Measurements from ENCODE around the gene KLK12.
"Not testable (repeated sequence)": the region's sequence is repeated elsewhere in the genome, so short reads cannot be mapped to it uniquely, and the experiment has no call there.

Gene KLK12

DNA sequence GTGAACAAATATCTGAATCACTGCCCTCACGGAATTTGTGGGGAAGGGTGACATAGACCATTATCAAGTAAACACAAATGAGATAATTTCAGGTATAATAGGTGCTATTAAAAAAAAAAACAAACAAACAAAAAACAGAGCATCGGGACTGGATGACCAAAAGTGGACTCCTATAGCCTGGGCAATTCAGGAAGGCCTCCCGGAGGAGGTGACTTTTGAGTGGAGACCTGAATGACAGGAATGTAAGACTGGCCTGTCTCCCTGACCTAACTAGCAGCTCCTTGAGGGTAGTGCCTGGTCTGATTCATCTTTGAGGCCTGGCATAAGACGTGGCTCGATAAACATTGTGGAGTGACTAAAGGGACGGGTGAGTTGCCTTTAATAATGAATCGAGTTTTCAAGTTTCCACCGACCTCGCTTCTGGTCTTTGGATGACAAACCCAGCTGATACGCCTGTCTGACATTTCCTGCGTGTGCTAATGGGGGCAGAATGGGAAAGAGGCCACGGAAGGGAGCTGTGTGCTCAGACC, 22.1 kb downstream of the KLK12 start:
- DNase-seq, result no peak

GRCh38 chr19:51010066-51010795, 24.6 kb downstream of the KLK12 start:
- DNase-seq, result no peak

- no peak for DNase-seq
Measured at GRCh38 chr19:51009061-51009891, 25.5 kb downstream of the KLK12 start.

- DNase-seq, result no peak
Measured at GRCh38 chr19:51007488-51007887, 27.3 kb downstream of the KLK12 start.

DNA sequence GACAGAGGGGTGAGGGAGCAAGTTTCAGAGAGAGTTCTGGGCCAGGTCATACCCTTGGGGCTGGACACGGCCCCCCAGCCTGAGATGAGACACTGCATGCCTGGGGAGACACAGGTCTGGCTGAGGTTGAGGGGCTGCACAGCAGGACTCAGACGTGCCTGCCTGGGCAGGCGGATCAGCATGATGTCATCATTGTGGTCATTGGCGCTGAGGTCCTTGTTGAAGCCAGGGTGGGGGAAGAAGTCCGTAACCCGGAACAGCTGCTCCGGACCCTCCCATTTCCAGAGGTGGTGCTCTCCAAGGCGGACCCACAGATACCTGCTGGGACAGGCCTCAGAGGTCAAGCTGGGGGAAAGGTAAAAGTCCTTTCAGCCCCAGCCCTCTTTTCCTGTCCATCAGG, 28.4 kb downstream of the KLK12 start:
- no peak for DNase-seq

DNA sequence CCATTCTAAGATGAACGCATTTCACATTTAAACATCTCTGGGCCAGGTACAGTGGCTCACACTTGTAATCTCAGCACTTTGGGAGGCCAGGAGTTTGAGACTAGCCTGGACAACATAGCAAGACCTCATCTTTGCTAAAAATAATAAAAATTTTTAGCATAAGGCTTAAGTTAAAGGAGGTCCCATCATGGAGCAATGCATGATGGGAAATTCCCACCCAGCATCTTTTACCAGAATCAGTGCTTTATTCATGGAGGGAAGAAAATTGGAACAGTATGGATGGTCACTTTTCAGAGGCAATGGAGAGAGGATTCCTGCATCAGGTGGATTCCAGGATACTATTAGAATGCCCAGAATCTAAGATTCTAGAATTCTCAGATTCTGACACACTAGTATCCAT, 29.6 kb downstream of the KLK12 start:
- no peak for DNase-seq

DNA sequence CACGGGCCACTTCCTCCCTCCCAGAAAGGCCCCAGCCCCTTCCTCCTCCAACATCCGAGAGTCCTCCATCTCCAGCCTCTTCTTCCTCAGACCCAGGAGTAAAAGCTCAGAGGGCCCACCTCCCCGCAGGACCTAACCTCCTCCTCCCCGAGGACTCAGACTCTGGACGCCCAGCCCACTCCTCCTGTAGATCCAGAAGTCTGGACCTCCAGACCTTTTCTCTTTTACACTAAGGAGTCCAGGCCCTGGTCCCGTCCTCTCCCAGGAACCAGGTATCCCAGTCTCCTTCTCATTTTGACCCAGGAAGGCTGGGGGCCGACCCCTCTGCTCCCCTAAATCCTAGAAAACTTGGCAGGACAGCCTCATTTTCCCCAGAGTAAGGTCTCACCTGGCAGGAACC, 31.5 kb downstream of the KLK12 start:
- no peak for DNase-seq

GRCh38 chr19:51002542-51003311, 32.1 kb downstream of the KLK12 start:
- no peak for DNase-seq

GRCh38 chr19:51002089-51002532, 32.7 kb downstream of the KLK12 start:
- DNase-seq, result no peak

DNA sequence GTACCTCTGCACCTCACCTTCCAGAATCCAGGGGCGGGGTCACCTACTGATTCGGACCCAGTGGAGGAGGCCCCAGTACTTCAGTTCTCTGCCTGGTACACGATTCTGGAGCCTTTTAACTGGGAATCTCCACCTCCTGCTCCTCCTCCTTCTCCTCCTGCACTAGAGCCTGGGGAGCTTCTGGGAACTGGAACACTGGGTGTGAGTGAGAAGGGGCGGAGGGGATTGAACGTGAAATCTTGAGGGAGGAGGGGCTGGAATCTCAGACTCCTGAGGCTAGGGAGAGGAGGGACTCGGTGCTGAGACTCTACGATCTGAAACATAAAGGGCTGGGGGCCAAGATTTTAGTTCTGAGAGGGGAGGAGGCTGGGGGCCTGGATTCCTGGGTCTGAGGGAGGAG, 33.3 kb downstream of the KLK12 start, which contains the start of gene KLK8:
KLK8 (minus strand) TSS at position 90 of the 400 bp plus-strand sequence. CDS start 437 bp downstream, outside the sequence.
- no peak for DNase-seq

GRCh38 chr19:51000981-51001380, 33.8 kb downstream of the KLK12 start:
- DNase-seq, result no peak

DNA sequence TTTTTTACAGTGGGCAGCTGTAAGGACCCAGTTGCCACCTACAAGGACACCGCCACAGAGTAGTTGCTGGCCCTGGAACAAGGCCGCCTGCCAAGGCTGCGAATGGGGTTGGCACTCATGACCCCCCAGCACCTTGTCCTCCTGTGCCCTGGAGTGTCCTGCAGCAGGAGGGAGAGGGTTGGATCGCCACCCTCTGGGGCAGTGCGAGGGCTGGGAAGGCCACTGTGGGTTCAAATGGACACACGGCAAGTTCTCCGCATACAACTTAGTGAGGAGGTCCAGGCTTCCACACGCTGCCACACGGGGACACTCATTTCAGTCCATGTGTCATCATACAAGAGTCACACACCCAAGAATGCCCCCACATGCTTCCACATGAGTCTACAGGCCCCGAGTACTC, 34.4 kb downstream of the KLK12 start:
- DNase-seq, result no peak

GRCh38 chr19:50998686-50999085, 36.1 kb downstream of the KLK12 start:
- DNase-seq, result no peak

DNA sequence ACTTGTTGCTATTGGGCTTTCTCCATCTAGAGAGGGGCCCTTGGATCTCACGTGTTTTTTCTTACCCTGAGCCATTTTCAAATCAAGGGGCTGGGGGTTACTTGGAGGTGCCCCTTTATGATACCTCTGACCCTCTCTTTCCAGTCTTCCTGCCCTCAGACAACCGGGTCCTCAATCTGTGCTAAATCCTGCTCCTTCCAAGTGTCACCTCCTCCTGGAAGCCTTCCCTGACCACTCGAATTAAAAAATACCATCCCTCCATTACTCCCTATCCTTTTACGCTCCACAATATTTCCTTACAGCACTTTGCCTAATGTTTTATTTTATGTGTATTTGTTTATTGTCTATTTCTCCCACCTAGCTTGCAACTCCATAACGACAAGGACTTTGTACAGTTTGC, 36.7 kb downstream of the KLK12 start:
- no peak for DNase-seq

DNA sequence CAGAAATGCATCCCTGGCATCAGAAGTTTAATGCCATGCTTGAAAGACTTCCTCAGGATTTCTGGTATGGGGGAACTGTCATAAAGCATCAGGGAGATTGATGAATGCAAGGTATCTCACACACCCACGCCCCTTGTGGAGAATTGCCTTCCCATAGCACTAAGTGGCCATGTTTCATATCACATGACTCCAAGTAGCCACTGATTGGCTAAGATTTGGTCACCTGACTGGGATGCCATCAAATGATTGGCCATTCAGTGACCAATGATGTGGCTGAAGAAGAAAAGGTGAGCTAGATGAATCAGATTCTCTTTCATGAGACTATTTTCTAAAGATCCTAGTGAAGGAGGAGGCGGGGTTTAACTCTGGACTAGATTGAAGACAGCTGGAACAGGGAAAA, 40.7 kb downstream of the KLK12 start:
- no peak for DNase-seq

- no peak for DNase-seq
Measured at GRCh38 chr19:50992666-50993035, 42.2 kb downstream of the KLK12 start.

DNA sequence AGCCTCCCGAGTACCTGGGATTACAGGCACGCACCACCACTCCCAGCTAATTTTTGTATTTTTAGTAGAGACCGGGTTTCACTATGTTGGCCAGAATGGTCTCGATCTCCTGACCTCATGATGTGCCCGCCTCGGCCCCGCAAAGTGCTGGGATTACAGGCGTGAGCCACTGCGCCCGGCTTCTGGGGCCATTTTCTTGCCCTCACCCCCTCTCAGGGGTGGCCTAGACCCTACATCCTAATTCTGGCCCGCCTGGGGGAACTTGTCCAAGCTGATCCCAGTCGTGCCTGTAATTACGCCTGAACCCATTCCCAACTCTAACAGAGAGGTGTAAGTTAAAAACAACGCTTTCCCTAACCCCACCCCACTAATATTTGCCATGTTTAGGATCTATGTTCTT, 50.4 kb downstream of the KLK12 start:
- DNase-seq, result not testable (repeated sequence)

DNA sequence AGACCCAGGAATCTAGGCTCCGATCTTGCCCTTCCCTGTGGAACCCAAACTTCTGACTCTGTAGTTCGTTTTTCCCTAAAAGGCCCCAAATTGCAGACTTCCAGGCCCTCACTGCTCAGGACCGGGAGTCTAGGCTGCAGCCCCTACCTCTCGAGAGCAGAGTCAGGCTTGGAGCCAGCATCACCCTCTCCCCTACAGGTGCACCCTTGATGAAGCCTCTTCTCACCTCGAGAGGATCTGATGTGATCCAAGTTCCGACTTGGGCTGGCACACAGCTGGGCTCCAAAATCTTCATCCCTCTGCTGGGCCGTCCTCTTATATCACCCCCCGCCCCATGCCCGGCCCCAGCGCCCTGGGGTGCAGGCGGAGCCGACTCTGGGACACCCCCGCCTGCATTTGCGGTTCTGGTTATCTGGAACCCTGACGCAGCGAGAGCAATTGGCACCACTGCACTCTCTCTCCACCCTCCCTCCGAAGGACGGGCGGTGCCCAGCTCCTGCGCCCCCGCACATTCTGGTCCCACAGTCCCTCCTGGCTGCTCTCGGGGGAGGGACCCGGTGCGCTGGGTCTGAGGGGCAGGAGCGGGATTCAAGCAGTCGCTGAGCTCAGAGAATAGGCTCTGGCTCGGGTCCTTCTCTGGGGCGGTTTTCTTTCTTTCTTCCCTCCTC, 51.0 kb downstream of the KLK12 start, which contains the start of gene KLK7:
KLK7 (minus strand) TSS at position 293 of the 668 bp plus-strand sequence. CDS start 1,518 bp downstream, outside the sequence.
- DNase-seq, result no peak

GRCh38 chr19:50982186-50982585, 52.6 kb downstream of the KLK12 start:
- no peak for DNase-seq

GRCh38 chr19:50981587-50982146, 53.1 kb downstream of the KLK12 start:
- no peak for DNase-seq

DNA sequence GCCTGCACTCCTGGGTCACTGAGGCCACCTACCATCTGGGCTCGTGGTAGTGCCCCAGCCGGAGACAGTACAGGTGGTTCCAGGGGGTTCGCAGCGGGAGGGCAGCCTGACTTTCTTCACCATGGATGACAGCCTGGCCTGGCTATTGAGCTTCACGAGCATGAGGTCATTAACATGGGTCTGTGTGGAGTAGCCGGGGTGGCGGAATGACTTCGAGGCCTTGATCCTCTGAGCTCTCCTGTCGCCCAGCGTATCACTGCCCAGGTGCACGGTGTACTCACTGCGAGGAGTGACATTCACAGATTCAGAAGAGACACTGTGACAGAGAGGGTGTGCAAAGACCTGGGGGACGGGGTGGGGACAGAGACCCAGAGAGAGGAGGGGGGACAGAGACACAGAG, 54.6 kb downstream of the KLK12 start:
- no peak for DNase-seq

DNA sequence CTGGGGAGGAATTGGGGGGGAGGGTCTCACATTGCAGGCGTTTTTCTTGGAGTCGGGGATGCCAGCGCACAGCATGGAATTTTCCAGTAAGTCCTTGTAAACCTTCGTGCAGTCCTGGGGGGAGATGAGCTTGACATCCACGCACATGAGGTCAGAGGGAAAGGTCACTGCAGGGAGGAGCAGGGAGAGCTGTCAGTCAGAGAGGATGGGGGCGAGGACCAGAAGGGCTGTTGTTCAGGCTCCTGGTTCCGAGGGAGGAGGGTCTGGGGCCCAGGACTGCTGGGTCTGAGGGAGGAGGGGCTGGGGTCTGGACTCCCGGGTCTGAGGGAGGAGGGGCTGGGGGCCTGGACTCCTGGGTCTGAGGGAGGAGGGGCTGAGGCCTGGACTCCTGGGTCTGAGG, 55.0 kb downstream of the KLK12 start:
- DNase-seq, result no peak

All from SHP77 treated with DMSO at 0.1 percent for 48 hours (cell line).